Measurements from ENCODE around the gene KRTAP16-1.

- TF ChIP-seq, protein P1, sequence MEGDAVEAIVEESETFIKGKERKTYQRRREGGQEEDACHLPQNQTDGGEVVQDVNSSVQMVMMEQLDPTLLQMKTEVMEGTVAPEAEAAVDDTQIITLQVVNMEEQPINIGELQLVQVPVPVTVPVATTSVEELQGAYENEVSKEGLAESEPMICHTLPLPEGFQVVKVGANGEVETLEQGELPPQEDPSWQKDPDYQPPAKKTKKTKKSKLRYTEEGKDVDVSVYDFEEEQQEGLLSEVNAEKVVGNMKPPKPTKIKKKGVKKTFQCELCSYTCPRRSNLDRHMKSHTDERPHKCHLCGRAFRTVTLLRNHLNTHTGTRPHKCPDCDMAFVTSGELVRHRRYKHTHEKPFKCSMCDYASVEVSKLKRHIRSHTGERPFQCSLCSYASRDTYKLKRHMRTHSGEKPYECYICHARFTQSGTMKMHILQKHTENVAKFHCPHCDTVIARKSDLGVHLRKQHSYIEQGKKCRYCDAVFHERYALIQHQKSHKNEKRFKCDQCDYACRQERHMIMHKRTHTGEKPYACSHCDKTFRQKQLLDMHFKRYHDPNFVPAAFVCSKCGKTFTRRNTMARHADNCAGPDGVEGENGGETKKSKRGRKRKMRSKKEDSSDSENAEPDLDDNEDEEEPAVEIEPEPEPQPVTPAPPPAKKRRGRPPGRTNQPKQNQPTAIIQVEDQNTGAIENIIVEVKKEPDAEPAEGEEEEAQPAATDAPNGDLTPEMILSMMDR (conservative IDR thresholded peaks at IDR 0.05; ENCODE audit: low read depth, low read length), result no peak
- no peak for TF ChIP-seq EZH2 (IDR thresholded peaks at IDR 0.05; ENCODE audit: low read length, unreplicated experiment)
- TF ChIP-seq EZH2phosphoT487 (IDR thresholded peaks at IDR 0.05; ENCODE audit: borderline replicate concordance, low read length), result no peak
These were observed 45.4 kb upstream of the KRTAP16-1 start for GRCh38 chr17:41354536-41354935.
